ENCODE results near the gene GPHN.
A peak's percentile ranks its signal among the peaks of the same experiment; 100 is the strongest.

The GPHN gene

GRCh38 chr14:66603945-66604344 is 96.0 kb downstream of the GPHN start:
- DNase-seq, result no peak

GRCh38 chr14:66606826-66607225 is 98.9 kb downstream of the GPHN start:
- DNase-seq, result no peak

- DNase-seq, result no peak
Measured at GRCh38 chr14:66610154-66610563, 102.2 kb downstream of the GPHN start.

GRCh38 chr14:66613344-66613743 is 105.4 kb downstream of the GPHN start:
- DNase-seq, result no peak

GRCh38 chr14:66619952-66620351 is 112.0 kb downstream of the GPHN start:
- no peak for DNase-seq

GRCh38 chr14:66623838-66624237 is 115.9 kb downstream of the GPHN start:
- no peak for DNase-seq

GRCh38 chr14:66624336-66624937 is 116.5 kb downstream of the GPHN start:
- no peak for DNase-seq

GRCh38 chr14:66628636-66629035 is 120.7 kb downstream of the GPHN start:
- no peak for DNase-seq

GRCh38 chr14:66629499-66629898 is 121.6 kb downstream of the GPHN start:
- DNase-seq, result no peak

GRCh38 chr14:66634876-66635275 is 126.9 kb downstream of the GPHN start:
- DNase-seq, result no peak

GRCh38 chr14:66635435-66635834 is 127.5 kb downstream of the GPHN start:
- no peak for DNase-seq

- no peak for DNase-seq
Measured at GRCh38 chr14:66636240-66636639, 128.3 kb downstream of the GPHN start.

- DNase-seq, result no peak
Measured at GRCh38 chr14:66638689-66639088, 130.7 kb downstream of the GPHN start.

GRCh38 chr14:66641861-66642635 is 134.1 kb downstream of the GPHN start:
- DNase-seq, result no peak

GRCh38 chr14:66643344-66643743 is 135.4 kb downstream of the GPHN start:
- DNase-seq, result no peak

GRCh38 chr14:66645716-66646115 is 137.8 kb downstream of the GPHN start:
- no peak for DNase-seq

- peak; percentile 19 for DNase-seq
Measured at GRCh38 chr14:66649498-66649897, 141.6 kb downstream of the GPHN start.

- no peak for DNase-seq
Measured at GRCh38 chr14:66650491-66650911, 142.6 kb downstream of the GPHN start.

- DNase-seq, result no peak
Measured at GRCh38 chr14:66651536-66652220, 143.7 kb downstream of the GPHN start.

GRCh38 chr14:66652525-66653106 is 144.7 kb downstream of the GPHN start:
- no peak for DNase-seq

GRCh38 chr14:66657780-66658179 is 149.8 kb downstream of the GPHN start:
- DNase-seq, result no peak

- DNase-seq, result no peak
Measured at GRCh38 chr14:66662374-66662773, 154.4 kb downstream of the GPHN start.

- no peak for DNase-seq
Measured at GRCh38 chr14:66677780-66678179, 169.8 kb downstream of the GPHN start.

GRCh38 chr14:66680216-66680615 is 172.3 kb downstream of the GPHN start:
- no peak for DNase-seq
